GM23248 (cell line): ENCODE data around the gene FAM236D.
"Not testable (repeated sequence)": the region's sequence is repeated elsewhere in the genome, so short reads cannot be mapped to it uniquely, and the experiment has no call there.

Experiments
- EZH2 ChIP-seq: fragments of 200-600 bp; sonication (generic); IDR thresholded peaks from 2 replicates; pipeline ENCODE4 v1.6.1; 2018; ENCODE audit warnings: antibody characterized with exemption, mild to moderate bottlenecking; ENCODE audit not compliant: insufficient read depth, poor library complexity, severe bottlenecking
- EZH2phosphoT487 ChIP-seq: fragments of 200-600 bp; sonication (generic); IDR thresholded peaks from 2 replicates; pipeline ENCODE4 v1.6.1; 2018; ENCODE audit warnings: antibody characterized with exemption, moderate library complexity, mild to moderate bottlenecking, low read depth; ENCODE audit not compliant: insufficient read depth

- not testable (repeated sequence) for TF ChIP-seq EZH2phosphoT487, EZH2
These were observed 29.9 kb downstream of the FAM236D start for GRCh38 chrX:72778146-72778545.
